Thyroid gland (tissue), 4 donors: ENCODE data around the gene CSRP3. TPM values are rescaled to one million over a fixed set of nuclear protein-coding genes. Genes with fewer than 3 reads are reported as not detected.

Source experiments
- DNase-seq, 2 donors: peaks; one replicate each; pipeline ENCODE4 v3.0.0-alpha.2; 2019
- H3K27ac ChIP-seq, 3 donors: fragments of 200-600 bp; sonication (generic); 1 replicate in 2 of 3; 2 replicates in 1 of 3; pipeline ENCODE4 v1.5.1; 2016 to 2019; ENCODE audit warnings: mild to moderate bottlenecking in 1 of 3, moderate library complexity in 1 of 3
- H3K27me3 ChIP-seq: fragments of 200-600 bp; sonication (generic); one replicate; pipeline ENCODE4 v1.5.1; 2019
- H3K36me3 ChIP-seq, 2 donors: fragments of 200-600 bp; sonication (generic); one replicate each; pipeline ENCODE4 v1.5.1; 2016 to 2019
- H3K4me1 ChIP-seq, 2 donors: fragments of 200-600 bp; sonication (generic); one replicate each; pipeline ENCODE4 v1.5.1; 2017 to 2019
- H3K4me3 ChIP-seq, 3 donors: fragments of 200-600 bp; sonication (generic); replicated peaks in 1 of 3; 1 replicate in 2 of 3; 2 replicates in 1 of 3; pipeline ENCODE4 v1.5.1; 2016; ENCODE audit warnings: mild to moderate bottlenecking in 1 of 3
- H3K9me3 ChIP-seq: fragments of 200-600 bp; sonication (generic); one replicate; pipeline ENCODE4 v1.5.1; 2017
- CTCF ChIP-seq, 6 experiments: fragments of 200-600 bp in 3 of 6; fragments of 450-650 bp in 3 of 6; sonication (generic) in 3 of 6; IDR thresholded peaks; one replicate each; pipeline ENCODE4 v1.5.1; 2016 to 2019; ENCODE audit warnings: antibody characterized with exemption in 6 of 6, mild to moderate bottlenecking in 2 of 6, inconsistent platforms in 1 of 6, moderate library complexity in 1 of 6
- POLR2A ChIP-seq, 2 donors: fragments of 450-650 bp; IDR thresholded peaks; one replicate each; pipeline ENCODE4 v1.6.1; 2017; ENCODE audit warnings: antibody characterized with exemption in 2 of 2, mild to moderate bottlenecking in 2 of 2, moderate library complexity in 1 of 2
- WGBS, 2 donors: methylation state at CpG; one replicate each; pipeline ENCODE4 v1.1.5; 2017; 5-methylcytosine and 5-hydroxymethylcytosine counted together
- intact Hi-C: fragments of 100-400 bp; cut with DNase I; formaldehyde crosslinking; loops from one replicate; pipeline ENCODE4 v1.15.1; 2023
- total RNA-seq, 4 donors: library from RNA; depleted of rRNA; stranded (reverse); fragments of >200 nt; gene quantifications; one replicate each; pipeline ENCODE4 v1.2.3, GENCODE V29; 2016

Gene CSRP3
- total RNA-seq, 4 donors from 2014 or later, result not detected

- TF ChIP-seq POLR2A (IDR thresholded peaks at IDR 0.05) (no peak), CTCF (IDR thresholded peaks at IDR 0.05) (no peak)
- intact Hi-C loops, result no loop called here
- peaks cover 25% of the 10 kb centered on the region for H3K27me3 ChIP-seq
- H3K4me3 ChIP-seq, result no peak overlapping the region
- H3K36me3 ChIP-seq, result no peaks in the 10 kb centered on the region
- DNase-seq, result peak in 1 of 2 donors; percentile 12
- no peaks in the 10 kb centered on the region for H3K9me3 ChIP-seq
- WGBS, 2 donors, result 72 to 73% methylated on average over 6 of the region's 6 CpGs
- no peak overlapping the region for H3K27ac ChIP-seq
- peaks cover 19 to 20% of the 10 kb centered on the region in 2 donors for H3K4me1 ChIP-seq
Measured at GRCh38 chr11:19244084-19244483, 42.3 kb upstream of the CSRP3 start.

- H3K4me3 ChIP-seq, result no peak overlapping the region
- no peaks in the 10 kb centered on the region for H3K36me3 ChIP-seq
- DNase-seq, result no peak
- H3K4me1 ChIP-seq, result peaks cover 19 to 20% of the 10 kb centered on the region in 2 donors
- no peak overlapping the region for H3K27ac ChIP-seq
- no peaks in the 10 kb centered on the region for H3K9me3 ChIP-seq
- TF ChIP-seq CTCF (IDR thresholded peaks at IDR 0.05) (no peak), POLR2A (IDR thresholded peaks at IDR 0.05) (no peak)
- H3K27me3 ChIP-seq, result peaks cover 25% of the 10 kb centered on the region
- intact Hi-C loops, result no loop called here
Measured at GRCh38 chr11:19243613-19244012, 41.8 kb upstream of the CSRP3 start.

GRCh38 chr11:19243143-19243542 is 41.4 kb upstream of the CSRP3 start:
- 70 to 89% methylated on average over 5 of the region's 5 CpGs for WGBS, 2 donors
- H3K9me3 ChIP-seq, result no peaks in the 10 kb centered on the region
- H3K27ac ChIP-seq, result no peak overlapping the region

GRCh38 chr11:19242179-19242932 is 40.6 kb upstream of the CSRP3 start:
- peaks cover 19 to 20% of the 10 kb centered on the region in 2 donors for H3K4me1 ChIP-seq
- intact Hi-C loops, result no loop called here
- H3K27me3 ChIP-seq, result peaks cover 25% of the 10 kb centered on the region
- H3K36me3 ChIP-seq, result no peaks in the 10 kb centered on the region
- no peaks in the 10 kb centered on the region for H3K9me3 ChIP-seq
- TF ChIP-seq POLR2A (IDR thresholded peaks at IDR 0.05) (no peak), CTCF (IDR thresholded peaks at IDR 0.05) (no peak)
- DNase-seq, result peak; percentile 12 to 19
- no peak overlapping the region for H3K27ac ChIP-seq
- H3K4me3 ChIP-seq, result no peak overlapping the region
- 14 to 15% methylated on average over 40 to 43 of the region's 55 CpGs for WGBS, 2 donors

More at GRCh38 chr11:19243143-19243542, 41.4 kb upstream of the CSRP3 start:
- peaks cover 25% of the 10 kb centered on the region for H3K27me3 ChIP-seq
- peaks cover 19 to 20% of the 10 kb centered on the region in 2 donors for H3K4me1 ChIP-seq
- no peaks in the 10 kb centered on the region for H3K36me3 ChIP-seq
- no peak overlapping the region for H3K4me3 ChIP-seq
- TF ChIP-seq POLR2A (IDR thresholded peaks at IDR 0.05), result no peak
- no peak for TF ChIP-seq CTCF (IDR thresholded peaks at IDR 0.05)
- no peak for DNase-seq
- intact Hi-C loops, result no loop called here
